T-cell (primary cell): ENCODE results near the gene RBM15B. TPM values are rescaled to one million over a fixed set of nuclear protein-coding genes. Genes with fewer than 3 reads are reported as not detected.
"Not testable (repeated sequence)": the region's sequence is repeated elsewhere in the genome, so short reads cannot be mapped to it uniquely, and the experiment has no call there.

ENCODE experiments used
- ATAC-seq, 4 experiments: fragments of 200-7000 bp in 3 of 4; fragments of 150-1000 bp in 1 of 4; cut with Tn5 transposase; replicated peaks in 1 of 4; 1 replicate in 3 of 4; 2 replicates in 1 of 4; pipeline ENCODE4 v1.10.0; 2021; ENCODE audit warnings: moderate library complexity in 3 of 4, mild to moderate bottlenecking in 2 of 4, moderate number of reproducible peaks in 1 of 4
- CTCF ChIA-PET, 2 donors: fragments of 300-600 bp; sonication (Branson Sonifier 250); formaldehyde crosslinking; loops; one replicate each; lab custom pipeline; 2022; ENCODE audit warnings: antibody characterized with exemption in 2 of 2; lab: Charles Lee
- POLR2A ChIA-PET, 2 donors: fragments of 300-600 bp; sonication (Branson Sonifier 250); formaldehyde crosslinking; loops; one replicate each; lab custom pipeline; 2022; ENCODE audit warnings: antibody characterized with exemption in 2 of 2; lab: Charles Lee
- DNase-seq, 35 experiments: peaks; one replicate each; pipeline versions ENCODE4 v3.0.0 to v3.0.0-alpha.2; 2013 to 2023
- H3K27ac ChIP-seq: one replicate; pipeline ENCODE4 v1.5.1; 2013; ENCODE audit warnings: low read length
- H3K27me3 ChIP-seq, 2 experiments: replicated peaks in 1 of 2; 1 replicate in 1 of 2; 2 replicates in 1 of 2; pipeline versions ENCODE4 v1.6.1 to v1.7.0; 2013; ENCODE audit warnings: low read length in 1 of 2, mixed read lengths in 1 of 2; ENCODE audit not compliant: control insufficient read depth in 2 of 2, insufficient read depth in 2 of 2; ENCODE audit errors: extremely low read depth in 1 of 2
- H3K36me3 ChIP-seq, 2 donors: 1 replicate in 1 of 2; 2 replicates in 1 of 2; pipeline versions ENCODE4 v1.6.1 to v1.7.0; 2013; ENCODE audit warnings: low read length in 1 of 2; ENCODE audit not compliant: control insufficient read depth in 2 of 2, insufficient read depth in 1 of 2; ENCODE audit errors: extremely low read depth in 1 of 2
- H3K4me1 ChIP-seq, 2 experiments: 1 replicate in 1 of 2; 2 replicates in 1 of 2; pipeline versions ENCODE4 v1.6.1 to v1.7.0; 2013; ENCODE audit warnings: low read length in 2 of 2, mixed read lengths in 1 of 2; ENCODE audit not compliant: insufficient read depth in 2 of 2, control insufficient read depth in 1 of 2; ENCODE audit errors: extremely low read depth in 1 of 2
- H3K4me3 ChIP-seq, 2 donors: 1 replicate in 1 of 2; 2 replicates in 1 of 2; pipeline versions ENCODE4 v1.5.1 to v1.7.0; 2013; ENCODE audit warnings: mild to moderate bottlenecking in 2 of 2, low read length in 1 of 2, moderate library complexity in 1 of 2; ENCODE audit not compliant: control insufficient read depth in 1 of 2; ENCODE audit errors: extremely low read depth in 1 of 2
- H3K9me3 ChIP-seq: 2 replicates; pipeline ENCODE4 v1.7.0; 2013
- H3K27ac Mint-ChIP-seq, 2 donors: one replicate each; pipeline ENCODE4 v1.8.0; 2020 to 2021; ENCODE audit warnings: mild to moderate bottlenecking in 2 of 2, mixed read lengths in 2 of 2
- H3K27me3 Mint-ChIP-seq, 2 donors: one replicate each; pipeline ENCODE4 v1.8.0; 2021 to 2022; ENCODE audit warnings: mixed read lengths in 2 of 2
- H3K36me3 Mint-ChIP-seq: one replicate; pipeline ENCODE4 v1.8.0; 2021; ENCODE audit warnings: mixed read lengths
- H3K4me1 Mint-ChIP-seq, 3 donors: one replicate each; pipeline ENCODE4 v1.8.0; 2020 to 2022; ENCODE audit warnings: mixed read lengths in 3 of 3, mild to moderate bottlenecking in 1 of 3
- H3K4me3 Mint-ChIP-seq, 3 donors: one replicate each; pipeline ENCODE4 v1.8.0; 2020 to 2022; ENCODE audit warnings: mild to moderate bottlenecking in 3 of 3, mixed read lengths in 3 of 3, moderate library complexity in 3 of 3
- H3K9me3 Mint-ChIP-seq, 3 donors: one replicate each; pipeline ENCODE4 v1.8.0; 2020 to 2022; ENCODE audit warnings: mixed read lengths in 3 of 3
- WGBS: methylation state at CpG from one replicate; pipeline ENCODE4 v1.1.5; 2013; ENCODE audit warnings: missing lambda C conversion rate; ENCODE audit not compliant: insufficient coverage; 5-methylcytosine and 5-hydroxymethylcytosine counted together
- total RNA-seq, 35 experiments: library from RNA in 6 of 35; stranded (reverse) in 6 of 35; fragments of 120-200 nt in 1 of 35; gene quantifications; one replicate each; pipeline versions ENCODE4 v1.2.1 to v1.2.4 and lab custom pipeline; 2013 to 2026

Gene RBM15B
- total RNA-seq, 5 donors from 2014 or later (not counting 1 experiment from before 2014, with no cell fraction given): 29.2 to 41.3 (median 38.4) TPM

DNA sequence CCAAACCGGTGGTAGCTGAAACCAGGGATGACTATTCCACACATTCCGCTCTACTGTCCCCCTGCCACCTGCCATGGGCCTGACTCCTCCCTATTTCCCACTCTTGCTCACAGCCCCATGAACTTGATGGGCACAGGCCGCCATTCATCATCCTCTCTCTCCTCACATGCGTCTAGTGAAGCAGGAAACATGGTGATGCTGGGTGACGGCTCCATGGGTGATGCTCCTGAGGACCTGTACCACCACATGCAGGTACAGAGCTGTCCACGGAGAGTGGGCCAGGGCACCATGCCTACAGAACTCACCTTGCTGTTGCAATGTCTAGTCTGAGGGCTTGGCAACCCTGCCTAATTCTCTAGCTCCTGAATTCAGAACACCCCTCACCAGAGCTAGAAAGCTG is 29.3 kb upstream of the RBM15B start:
- Histone ChIP-seq H3K9me3 (no peaks in the 10 kb centered on the region), H3K27ac (no peak overlapping the region), H3K4me3 (no peak overlapping the region), H3K36me3 (no peaks in the 10 kb centered on the region), H3K4me1 (no peaks in the 10 kb centered on the region), H3K27me3 (no peaks in the 10 kb centered on the region)
- Mint-ChIP-seq H3K4me1 (no peaks in the 10 kb centered on the region), H3K4me3 (no peak overlapping the region), H3K9me3 (peaks cover 0 to under 1% (median 0%) of the 10 kb centered on the region in 3 donors), H3K27me3 (peaks cover 2 to 3% of the 10 kb centered on the region in 2 donors), H3K27ac (no peak overlapping the region), H3K36me3 (no peaks in the 10 kb centered on the region)
- ATAC-seq (no peak), DNase-seq (no peak)
- ChIA-PET POLR2A (no interaction called here), CTCF (no interaction called here)
- 84% methylated on average over 5 of the region's 6 CpGs for WGBS

DNA sequence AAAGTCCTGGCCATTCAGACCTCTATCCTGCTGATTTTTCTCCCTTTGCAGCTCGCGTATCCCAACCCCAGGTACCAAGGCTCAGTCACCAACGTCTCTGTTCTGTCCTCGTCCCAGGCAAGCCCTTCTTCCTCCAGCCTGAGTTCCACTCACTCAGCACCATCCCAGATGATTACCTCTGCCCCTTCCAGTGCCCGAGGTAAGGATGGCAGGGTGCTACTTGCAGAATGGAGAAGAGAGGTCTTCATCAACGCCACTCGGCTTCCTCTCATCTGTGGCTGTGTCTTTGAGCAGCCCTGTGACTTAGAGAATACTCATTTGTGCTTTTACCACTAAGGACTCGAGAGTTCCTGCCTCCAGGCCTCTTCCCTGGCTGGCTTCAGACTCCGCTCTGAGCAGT is 28.6 kb upstream of the RBM15B start:
- Histone ChIP-seq H3K4me1 (no peaks in the 10 kb centered on the region), H3K36me3 (no peaks in the 10 kb centered on the region), H3K27ac (no peak overlapping the region), H3K27me3 (no peaks in the 10 kb centered on the region), H3K9me3 (no peaks in the 10 kb centered on the region), H3K4me3 (no peak overlapping the region)
- Mint-ChIP-seq H3K36me3 (no peaks in the 10 kb centered on the region), H3K4me3 (no peak overlapping the region), H3K9me3 (peaks cover 0 to 3% (median 0%) of the 10 kb centered on the region in 3 donors), H3K27ac (no peak overlapping the region), H3K4me1 (no peaks in the 10 kb centered on the region), H3K27me3 (peaks cover 4 to 8% of the 10 kb centered on the region in 2 donors)
- ChIA-PET CTCF (no interaction called here), POLR2A (no interaction called here)
- ATAC-seq (no peak), DNase-seq (no peak)
- 93% methylated on average over 3 of the region's 9 CpGs for whole genome bisulfite sequencing

DNA sequence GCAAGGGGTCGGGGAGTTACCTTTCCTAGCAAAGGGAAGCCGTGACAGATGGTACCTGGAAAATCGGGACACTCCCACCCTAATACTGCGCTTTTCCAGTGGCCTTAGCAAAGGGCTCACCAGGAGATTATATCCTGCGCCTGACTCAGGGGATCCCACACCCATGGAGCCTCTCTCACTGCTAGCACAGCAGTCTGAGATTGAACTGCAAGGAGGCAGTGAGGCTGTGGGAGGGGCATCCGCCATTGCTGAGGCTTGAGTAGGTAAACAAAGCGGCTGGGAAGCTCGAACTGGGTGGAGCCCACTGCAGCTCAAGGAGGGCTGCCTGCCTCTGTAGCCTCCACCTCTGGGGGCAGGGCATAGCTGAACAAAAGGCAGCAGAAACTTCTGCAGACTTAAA is 22.8 kb upstream of the RBM15B start:
- WGBS: 86% methylated on average over 4 of the region's 8 CpGs
- CTCF ChIA-PET, H3K9me3 Mint-ChIP-seq, H3K36me3 Mint-ChIP-seq, H3K9me3 ChIP-seq, H3K27ac Mint-ChIP-seq, H3K27me3 ChIP-seq, H3K27ac ChIP-seq, ATAC-seq, H3K4me3 ChIP-seq, H3K4me1 Mint-ChIP-seq, H3K4me1 ChIP-seq, H3K36me3 ChIP-seq, POLR2A ChIA-PET, H3K27me3 Mint-ChIP-seq, H3K4me3 Mint-ChIP-seq: not testable (repeated sequence)
- DNase-seq: peak in 1 of 35 experiments; percentile 7

DNA sequence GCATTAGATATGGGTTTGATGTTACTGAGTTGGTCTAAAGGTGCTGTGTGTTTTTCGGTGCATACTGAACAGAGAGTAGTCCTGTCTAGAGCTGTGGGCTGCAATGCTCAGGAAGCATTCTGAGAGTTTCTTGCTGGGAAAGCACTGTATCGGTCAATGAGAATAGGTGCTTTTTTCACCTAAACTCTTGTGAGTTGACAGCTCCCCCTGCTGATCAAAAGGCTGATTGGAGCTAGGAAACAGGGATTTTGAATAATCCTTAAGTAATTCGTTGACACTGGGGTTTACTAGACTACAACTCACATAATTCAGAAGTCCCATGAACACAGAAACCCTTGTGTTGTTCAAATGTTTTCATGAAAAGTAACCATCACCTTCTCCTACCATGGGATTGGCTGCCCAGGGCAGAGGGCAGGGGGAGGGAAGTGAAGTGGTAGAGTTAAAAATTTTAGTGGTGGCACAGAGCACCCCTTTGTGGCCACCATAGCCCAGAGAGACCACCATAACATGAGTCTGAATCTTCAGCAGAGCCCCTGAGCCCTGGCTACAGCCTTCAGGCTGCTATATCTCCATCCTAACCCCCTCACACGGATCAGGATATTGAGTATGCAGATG is 19.0 kb upstream of the RBM15B start:
- no peak overlapping the region for H3K27ac ChIP-seq
- H3K4me1 ChIP-seq: peaks cover 0 to 3% of the 10 kb centered on the region in 2 experiments
- Mint-ChIP-seq H3K4me1 (peaks cover 2 to 7% (median 3%) of the 10 kb centered on the region in 3 donors), H3K36me3 (no peaks in the 10 kb centered on the region), H3K9me3 (no peaks in the 10 kb centered on the region), H3K27me3 (peaks cover 3 to 5% of the 10 kb centered on the region in 2 donors), H3K27ac (no peak overlapping the region), H3K4me3 (no peak overlapping the region)
- 14% methylated on average over 1 of the region's 4 CpGs for WGBS
- DNase-seq: peak in 24 of 35 experiments; percentile 10 to 75 (median 42)
- CTCF ChIA-PET: interaction anchor here (0.5 to 2.2 kb wide), 8 partner anchors 10 to 780 kb away, joined by 3 to 17 read pairs (median 4); partner anchors contain the start of gene MAPKAPK3 (in 1 of the 2)
- no peak overlapping the region for H3K4me3 ChIP-seq
- ATAC-seq: peak in 3 of 4 experiments; percentile 37 to 68 (median 56)
- no peaks in the 10 kb centered on the region for H3K36me3 ChIP-seq
- no peaks in the 10 kb centered on the region for H3K9me3 ChIP-seq
- POLR2A ChIA-PET: no interaction called here
- peaks cover 0 to 10% of the 10 kb centered on the region in 2 experiments for H3K27me3 ChIP-seq

DNA sequence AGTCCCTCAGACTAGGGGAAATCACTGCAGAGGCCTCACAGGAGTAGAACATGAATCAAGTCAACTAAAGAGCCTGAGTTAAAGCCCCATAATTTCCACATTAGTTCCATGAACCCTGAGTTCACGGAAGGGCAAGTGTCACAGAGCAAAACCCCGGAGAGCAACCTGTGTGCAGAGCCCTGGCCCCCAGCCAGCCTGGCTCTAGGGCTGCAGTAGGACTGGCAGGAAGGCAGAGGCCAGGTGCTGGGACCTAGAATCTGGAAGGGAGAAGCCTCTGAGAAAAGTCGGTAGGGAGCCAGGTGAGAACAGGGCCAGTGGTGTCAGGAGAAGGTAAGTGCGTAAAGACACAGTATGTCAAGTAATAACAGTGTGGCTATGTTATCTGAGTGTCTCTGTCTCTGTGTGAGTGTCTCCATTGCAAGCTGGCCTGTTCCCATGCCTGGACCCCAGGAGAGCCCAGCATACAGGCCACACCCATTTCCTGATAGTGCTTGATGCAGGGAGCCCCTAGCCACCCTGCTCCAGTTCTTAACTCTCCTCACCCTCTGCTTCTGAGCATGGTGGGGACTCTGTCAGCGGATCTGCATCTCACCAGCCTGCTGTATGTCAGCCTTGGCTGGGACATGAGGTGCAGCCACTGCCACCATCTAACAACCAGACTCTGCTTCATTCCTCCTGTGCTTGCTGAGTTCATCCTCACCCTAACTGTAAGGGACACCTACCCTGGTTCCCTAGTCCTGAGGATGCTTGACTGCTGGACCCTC is 17.2 kb upstream of the RBM15B start:
- ATAC-seq (no peak), DNase-seq (no peak)
- Mint-ChIP-seq H3K27me3 (no peaks in the 10 kb centered on the region), H3K27ac (no peak overlapping the region), H3K4me1 (peaks cover 2 to 16% (median 3%) of the 10 kb centered on the region in 3 donors), H3K36me3 (no peaks in the 10 kb centered on the region), H3K9me3 (no peaks in the 10 kb centered on the region), H3K4me3 (no peak overlapping the region)
- 67% methylated on average over 4 of the region's 5 CpGs for whole genome bisulfite sequencing
- no peak overlapping the region for H3K4me3 ChIP-seq
- H3K36me3 ChIP-seq: no peaks in the 10 kb centered on the region
- no peaks in the 10 kb centered on the region for H3K9me3 ChIP-seq
- ChIA-PET POLR2A (no interaction called here), CTCF (interaction anchor here (0.5 kb wide), 2 partner anchors 81 to 425 kb away, joined by 3 read pairs; no protein-coding TSS in a partner anchor)
- H3K27ac ChIP-seq: no peak overlapping the region
- H3K27me3 ChIP-seq: peaks cover 0 to 3% of the 10 kb centered on the region in 2 experiments
- peaks cover 5 to 7% of the 10 kb centered on the region in 2 experiments for H3K4me1 ChIP-seq

DNA sequence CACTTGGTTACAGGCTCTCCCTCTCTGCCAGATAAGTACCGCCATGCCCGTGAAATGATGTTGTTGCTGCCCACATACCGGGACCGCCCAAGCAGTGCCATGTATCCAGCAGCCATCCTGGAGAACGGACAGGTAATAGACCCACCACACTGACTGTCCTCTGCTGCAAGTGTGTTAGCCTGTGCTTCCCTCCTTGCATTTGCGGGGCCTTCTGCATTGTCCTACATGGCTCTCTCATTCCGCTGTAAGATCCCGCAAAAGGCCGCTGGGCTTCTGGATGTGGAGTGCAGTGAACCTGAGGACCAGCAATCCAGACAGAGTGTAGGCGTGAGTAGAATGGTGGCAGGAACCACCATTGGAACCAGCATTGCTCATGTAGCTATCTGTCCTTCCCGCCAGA is 16.6 kb upstream of the RBM15B start:
- Mint-ChIP-seq H3K36me3 (no peaks in the 10 kb centered on the region), H3K4me3 (no peak overlapping the region), H3K27me3 (no peaks in the 10 kb centered on the region), H3K27ac (no peak overlapping the region), H3K9me3 (no peaks in the 10 kb centered on the region), H3K4me1 (peaks cover 8 to 23% (median 9%) of the 10 kb centered on the region in 3 donors)
- Histone ChIP-seq H3K9me3 (no peaks in the 10 kb centered on the region), H3K4me3 (no peak overlapping the region), H3K36me3 (no peaks in the 10 kb centered on the region), H3K4me1 (peaks cover 11% of the 10 kb centered on the region in 2 experiments), H3K27ac (no peak overlapping the region), H3K27me3 (peaks cover 0 to 3% of the 10 kb centered on the region in 2 experiments)
- WGBS: 92% methylated on average over 11 of the region's 11 CpGs
- ATAC-seq: no peak
- no peak for DNase-seq
- CTCF ChIA-PET: no interaction called here
- POLR2A ChIA-PET: no interaction called here
